Activated naive CD4-positive, alpha-beta T cell treated with anti-CD3 and anti-CD28 coated beads for 36 hours (primary cell): ENCODE measurements around the gene BIN2. TPM values are rescaled to one million over a fixed set of nuclear protein-coding genes. Genes with fewer than 3 reads are reported as not detected.
"Not testable (repeated sequence)": the region's sequence is repeated elsewhere in the genome, so short reads cannot be mapped to it uniquely, and the experiment has no call there.

Source experiments
- CTCF ChIA-PET: fragments of 350-600 bp; sonication (Branson Sonifier 250); formaldehyde crosslinking; loops from one replicate; lab custom pipeline; 2021; ENCODE audit warnings: antibody characterized with exemption; lab: Charles Lee
- DNase-seq: peaks from one replicate; pipeline ENCODE4 v3.0.0-alpha.2; 2020
- H3K27ac Mint-ChIP-seq: one replicate; pipeline ENCODE4 v1.8.0; 2021; ENCODE audit warnings: mild to moderate bottlenecking, mixed read lengths
- H3K27me3 Mint-ChIP-seq: one replicate; pipeline ENCODE4 v1.8.0; 2021; ENCODE audit warnings: low read depth, mixed read lengths
- H3K36me3 Mint-ChIP-seq: one replicate; pipeline ENCODE4 v1.8.0; 2021; ENCODE audit warnings: low read depth, mixed read lengths
- H3K4me1 Mint-ChIP-seq: one replicate; pipeline ENCODE4 v1.8.0; 2021; ENCODE audit warnings: low read depth, mixed read lengths
- H3K4me3 Mint-ChIP-seq: one replicate; pipeline ENCODE4 v1.8.0; 2021; ENCODE audit warnings: mild to moderate bottlenecking, moderate library complexity, mixed read lengths
- H3K9me3 Mint-ChIP-seq: one replicate; pipeline ENCODE4 v1.8.0; 2021; ENCODE audit warnings: mixed read lengths
- intact Hi-C: fragments of 100-400 bp; cut with micrococcal nuclease; formaldehyde crosslinking; loops from one replicate; pipeline ENCODE4 v1.15.1; 2023
- total RNA-seq, 2 experiments: library from RNA; stranded (reverse); gene quantifications; one replicate each; pipeline ENCODE4 v1.2.3, GENCODE V29; 2021

BIN2 gene
- total RNA-seq, 2 experiments from 2014 or later, result 32.9 to 33.8 TPM

- Mint-ChIP-seq H3K27ac (no peak overlapping the region), H3K4me1 (peaks cover 46% of the 10 kb centered on the region), H3K4me3 (no peak overlapping the region), H3K9me3 (no peaks in the 10 kb centered on the region), H3K27me3 (no peaks in the 10 kb centered on the region), H3K36me3 (peaks cover 17% of the 10 kb centered on the region)
- intact Hi-C loops, result no loop called here
- no peak for DNase-seq
- CTCF ChIA-PET, result interaction anchor here (1.1 to 1.8 kb wide), 2 partner anchors 34 kb away, joined by 4 to 10 read pairs; no protein-coding TSS in a partner anchor
Observed at GRCh38 chr12:51306507-51306906, 17.5 kb downstream of the BIN2 start.

- H3K4me1 Mint-ChIP-seq, intact Hi-C loops, DNase-seq, H3K9me3 Mint-ChIP-seq, H3K27me3 Mint-ChIP-seq, H3K27ac Mint-ChIP-seq, H3K4me3 Mint-ChIP-seq: not testable (repeated sequence)
- H3K36me3 Mint-ChIP-seq, result peaks cover 13% of the 10 kb centered on the region
- CTCF ChIA-PET, result interaction anchor here (0.6 to 0.7 kb wide), 2 partner anchors 17 to 41 kb away, joined by 3 to 5 read pairs; no protein-coding TSS in a partner anchor
Observed at GRCh38 chr12:51300768-51301167, 23.2 kb downstream of the BIN2 start.

- Mint-ChIP-seq H3K27me3 (no peaks in the 10 kb centered on the region), H3K36me3 (peaks cover 15% of the 10 kb centered on the region), H3K4me3 (no peak overlapping the region), H3K9me3 (no peaks in the 10 kb centered on the region), H3K4me1 (peaks cover 22% of the 10 kb centered on the region), H3K27ac (no peak overlapping the region)
- intact Hi-C loops, result no loop called here
- CTCF ChIA-PET, result interaction anchor here (1.5 kb wide), 1 partner anchor 45 kb away, joined by 5 read pairs; no protein-coding TSS in a partner anchor
- no peak for DNase-seq
Observed at GRCh38 chr12:51295651-51296050, 28.3 kb downstream of the BIN2 start.

- peaks cover 24% of the 10 kb centered on the region for H3K4me1 Mint-ChIP-seq
- peak overlapping the region; percentile 28 for H3K27ac Mint-ChIP-seq
- DNase-seq, intact Hi-C loops, H3K27me3 Mint-ChIP-seq, H3K4me3 Mint-ChIP-seq, H3K9me3 Mint-ChIP-seq: not testable (repeated sequence)
- H3K36me3 Mint-ChIP-seq, result peaks cover 14% of the 10 kb centered on the region
- CTCF ChIA-PET, result interaction anchor here (0.6 to 1.4 kb wide), 5 partner anchors 14 to 364 kb away, joined by 3 to 8 read pairs (median 4); partner anchors contain the start of gene SMAGP
Observed at GRCh38 chr12:51294097-51294496, 29.9 kb downstream of the BIN2 start.

- H3K27ac Mint-ChIP-seq, result peak overlapping the region; percentile 70
- peaks cover 24% of the 10 kb centered on the region for H3K4me1 Mint-ChIP-seq
- no peak overlapping the region for H3K4me3 Mint-ChIP-seq
- no peaks in the 10 kb centered on the region for H3K9me3 Mint-ChIP-seq
- CTCF ChIA-PET, result interaction anchor here (0.6 to 1.4 kb wide), 8 partner anchors 12 to 364 kb away, joined by 3 to 8 read pairs (median 4); partner anchors contain the start of gene SMAGP
- DNase-seq, result no peak
- intact Hi-C loops, result no loop called here
- peaks cover 16% of the 10 kb centered on the region for H3K36me3 Mint-ChIP-seq
- no peaks in the 10 kb centered on the region for H3K27me3 Mint-ChIP-seq
Observed at GRCh38 chr12:51293696-51294095, 30.3 kb downstream of the BIN2 start.

- H3K9me3 Mint-ChIP-seq, DNase-seq, H3K4me3 Mint-ChIP-seq, intact Hi-C loops, H3K27me3 Mint-ChIP-seq: not testable (repeated sequence)
- CTCF ChIA-PET, result interaction anchor here (0.6 to 1.8 kb wide), 4 partner anchors 33 to 331 kb away, joined by 3 to 9 read pairs (median 4); no protein-coding TSS in a partner anchor
- peak overlapping the region; percentile 47 for H3K27ac Mint-ChIP-seq
- peaks cover 24% of the 10 kb centered on the region for H3K4me1 Mint-ChIP-seq
- H3K36me3 Mint-ChIP-seq, result peaks cover 16% of the 10 kb centered on the region
Observed at GRCh38 chr12:51291603-51292513, 32.1 kb downstream of the BIN2 start.

GRCh38 chr12:51285843-51286242 is 38.1 kb downstream of the BIN2 start:
- intact Hi-C loops, result no loop called here
- Mint-ChIP-seq H3K9me3 (no peaks in the 10 kb centered on the region), H3K27ac (peak overlapping the region; percentile 24), H3K4me3 (no peak overlapping the region), H3K4me1 (peaks cover 3% of the 10 kb centered on the region), H3K36me3 (peaks cover 15% of the 10 kb centered on the region), H3K27me3 (no peaks in the 10 kb centered on the region)
- no peak for DNase-seq
- CTCF ChIA-PET, result interaction anchor here (0.9 kb wide), 1 partner anchor 55 kb away, joined by 5 read pairs; no protein-coding TSS in a partner anchor

GRCh38 chr12:51281202-51281924 is 42.6 kb downstream of the BIN2 start:
- H3K27ac Mint-ChIP-seq, result peak overlapping the region; percentile 5

GRCh38 chr12:51275088-51275487 is 48.9 kb downstream of the BIN2 start:
- CTCF ChIA-PET, result no interaction called here
- intact Hi-C loops, result no loop called here
- Mint-ChIP-seq H3K4me1 (peaks cover 11% of the 10 kb centered on the region), H3K4me3 (no peak overlapping the region), H3K27me3 (peaks cover 8% of the 10 kb centered on the region), H3K36me3 (no peaks in the 10 kb centered on the region), H3K27ac (no peak overlapping the region), H3K9me3 (no peaks in the 10 kb centered on the region)
- DNase-seq, result no peak

More at GRCh38 chr12:51281202-51281924, 42.6 kb downstream of the BIN2 start:
- Mint-ChIP-seq H3K4me3 (no peak overlapping the region), H3K4me1 (peaks cover 4% of the 10 kb centered on the region), H3K36me3 (peaks cover 10% of the 10 kb centered on the region), H3K9me3 (no peaks in the 10 kb centered on the region), H3K27me3 (no peaks in the 10 kb centered on the region)
- intact Hi-C loops, result no loop called here
- no peak for DNase-seq
- CTCF ChIA-PET, result interaction anchor here (0.5 to 1.0 kb wide), 3 partner anchors 12 to 488 kb away, joined by 3 to 4 read pairs (median 4); no protein-coding TSS in a partner anchor

GRCh38 chr12:51272810-51273209 is 51.2 kb downstream of the BIN2 start:
- H3K27me3 Mint-ChIP-seq, CTCF ChIA-PET, H3K9me3 Mint-ChIP-seq, intact Hi-C loops, H3K27ac Mint-ChIP-seq, H3K36me3 Mint-ChIP-seq, DNase-seq, H3K4me3 Mint-ChIP-seq: not testable (repeated sequence)
- H3K4me1 Mint-ChIP-seq, result peaks cover 13% of the 10 kb centered on the region

- no peaks in the 10 kb centered on the region for H3K36me3 Mint-ChIP-seq
- H3K27ac Mint-ChIP-seq, result no peak overlapping the region
- H3K27me3 Mint-ChIP-seq, result peaks cover 8% of the 10 kb centered on the region
- DNase-seq, result peak; percentile 11
- H3K9me3 Mint-ChIP-seq, result no peaks in the 10 kb centered on the region
- CTCF ChIA-PET, result interaction anchor here (0.8 to 5.5 kb wide), 9 partner anchors 8 to 79 kb away, joined by 3 to 86 read pairs (median 4); partner anchors contain the start of gene BIN2
- H3K4me3 Mint-ChIP-seq, result peak overlapping the region; percentile 83
- intact Hi-C loops, result no loop called here
- peaks cover 15% of the 10 kb centered on the region for H3K4me1 Mint-ChIP-seq
Observed at GRCh38 chr12:51270951-51271518, 52.9 kb downstream of the BIN2 start.
